Panc1 (cell line): ENCODE measurements around the gene RARRES2. TPM values are rescaled to one million over a fixed set of nuclear protein-coding genes. Genes with fewer than 3 reads are reported as not detected.

Source experiments
- ATAC-seq: fragments of 200-7000 bp; cut with Tn5 transposase; 2 replicates; pipeline ENCODE4 v1.9.1; 2020; ENCODE audit warnings: mild to moderate bottlenecking, moderate library complexity
- BruUV-seq: library from RNA; stranded (reverse); fragments of 400-500 nt; replicated peaks from 2 replicates; lab custom pipeline; 2021; lab: Mats Ljungman, UMichigan
- CTCF ChIA-PET: fragments of 300-600 bp; sonication (Branson Sonifier 250); formaldehyde crosslinking; loops from one replicate; lab custom pipeline; 2022; ENCODE audit warnings: antibody characterized with exemption; lab: Charles Lee
- POLR2A ChIA-PET: fragments of 300-600 bp; sonication (Branson Sonifier 250); formaldehyde crosslinking; loops from one replicate; lab custom pipeline; 2022; ENCODE audit warnings: antibody characterized with exemption; lab: Charles Lee
- DNase-seq: peaks from one replicate; pipeline ENCODE4 v3.0.0-alpha.2; 2010; ENCODE audit warnings: low read depth, low spot score
- H3K27ac ChIP-seq: 2 replicates; pipeline ENCODE4 v1.5.1; 2011; ENCODE audit warnings: mild to moderate bottlenecking, low read length, inconsistent platforms
- H3K27me3 ChIP-seq: fragments of 200-500 bp; sonication (Bioruptor generic); 2 replicates; pipeline ENCODE4 v1.6.0; 2014; ENCODE audit warnings: low read length, inconsistent platforms; ENCODE audit not compliant: control insufficient read depth, insufficient read depth
- H3K36me3 ChIP-seq: fragments of 200-500 bp; sonication (Bioruptor generic); 2 replicates; pipeline ENCODE4 v1.5.1; 2014; ENCODE audit warnings: inconsistent platforms, mild to moderate bottlenecking, low read length, moderate library complexity; ENCODE audit not compliant: control insufficient read depth, insufficient read depth
- H3K4me1 ChIP-seq: 2 replicates; pipeline ENCODE4 v1.5.1; 2011; ENCODE audit warnings: inconsistent platforms, mild to moderate bottlenecking, low read length, moderate library complexity; ENCODE audit not compliant: control insufficient read depth, insufficient read depth
- H3K4me3 ChIP-seq, 2 experiments: 2 replicates each; pipeline ENCODE4 v1.5.1; 2011 to 2012; ENCODE audit warnings: low read depth in 2 of 2, low read length in 2 of 2, mild to moderate bottlenecking in 2 of 2, inconsistent platforms in 1 of 2, moderate library complexity in 1 of 2
- H3K9me3 ChIP-seq: fragments of 200-500 bp; sonication (Bioruptor generic); 2 replicates; pipeline ENCODE4 v1.5.1; 2014; ENCODE audit warnings: low read depth, mild to moderate bottlenecking, inconsistent platforms, low read length, moderate library complexity; ENCODE audit not compliant: control insufficient read depth, insufficient read depth
- CTCF ChIP-seq: fragments of 450-650 bp; IDR thresholded peaks from 2 replicates; pipeline ENCODE4 v1.5.1; 2017; ENCODE audit warnings: mild to moderate bottlenecking
- POLR2AphosphoS5 ChIP-seq: IDR thresholded peaks from 2 replicates; pipeline ENCODE4 v1.6.1; 2012; ENCODE audit warnings: mild to moderate bottlenecking, low read depth, low read length, moderate library complexity
- SIN3A ChIP-seq: IDR thresholded peaks from 2 replicates; pipeline ENCODE4 v1.6.1; 2012; ENCODE audit warnings: low read depth, mild to moderate bottlenecking, low read length, moderate library complexity, borderline replicate concordance; ENCODE audit not compliant: insufficient read depth
- TCF7L2 ChIP-seq: IDR thresholded peaks from 2 replicates; pipeline ENCODE4 v1.6.1; 2011; ENCODE audit warnings: mild to moderate bottlenecking, low read depth, low read length, inconsistent platforms
- in situ Hi-C: cut with HindIII; loops from 2 replicates; pipeline ENCODE4 v1.10.0; 2016; ENCODE audit warnings: low sequenced_read_pairs, low pct_unique_long_range_greater_than_20kb
- intact Hi-C: fragments of 100-400 bp; cut with micrococcal nuclease; formaldehyde crosslinking; loops from one replicate; pipeline ENCODE4 v1.10.0; 2022; ENCODE audit not compliant: unreplicated experiment
- total RNA-seq: library from RNA; stranded (reverse); gene quantifications from one replicate; pipeline ENCODE4 v1.2.1, GENCODE V29; 2021; ENCODE audit not compliant: unreplicated experiment
- TF ChIP-seq, protein P1 (sequence below), 2 experiments: IDR thresholded peaks; 2 replicates each; pipeline ENCODE4 v1.6.1; 2011 to 2012; ENCODE audit warnings: low read depth in 2 of 2, control low read depth in 1 of 2, low read length in 1 of 2, mild to moderate bottlenecking in 1 of 2, moderate library complexity in 1 of 2; ENCODE audit not compliant: insufficient read depth in 1 of 2

The RARRES2 gene
- total RNA-seq, 1 experiment from 2014 or later = 1.1 TPM

GRCh38 chr7:150365194-150365593 lies 23.8 kb upstream of the RARRES2 start:
- BruUV-seq = no TSS peak
- intact Hi-C loops = no loop called here
- in situ Hi-C loops = no loop called here
- DNase-seq = no peak
- H3K9me3 ChIP-seq = no peaks in the 10 kb centered on the region
- H3K27me3 ChIP-seq = no peaks in the 10 kb centered on the region
- POLR2A ChIA-PET = no interaction called here
- H3K27ac ChIP-seq = no peak overlapping the region
- CTCF ChIA-PET = no interaction called here
- no peak for TF ChIP-seq POLR2AphosphoS5
- TF ChIP-seq, protein P1, sequence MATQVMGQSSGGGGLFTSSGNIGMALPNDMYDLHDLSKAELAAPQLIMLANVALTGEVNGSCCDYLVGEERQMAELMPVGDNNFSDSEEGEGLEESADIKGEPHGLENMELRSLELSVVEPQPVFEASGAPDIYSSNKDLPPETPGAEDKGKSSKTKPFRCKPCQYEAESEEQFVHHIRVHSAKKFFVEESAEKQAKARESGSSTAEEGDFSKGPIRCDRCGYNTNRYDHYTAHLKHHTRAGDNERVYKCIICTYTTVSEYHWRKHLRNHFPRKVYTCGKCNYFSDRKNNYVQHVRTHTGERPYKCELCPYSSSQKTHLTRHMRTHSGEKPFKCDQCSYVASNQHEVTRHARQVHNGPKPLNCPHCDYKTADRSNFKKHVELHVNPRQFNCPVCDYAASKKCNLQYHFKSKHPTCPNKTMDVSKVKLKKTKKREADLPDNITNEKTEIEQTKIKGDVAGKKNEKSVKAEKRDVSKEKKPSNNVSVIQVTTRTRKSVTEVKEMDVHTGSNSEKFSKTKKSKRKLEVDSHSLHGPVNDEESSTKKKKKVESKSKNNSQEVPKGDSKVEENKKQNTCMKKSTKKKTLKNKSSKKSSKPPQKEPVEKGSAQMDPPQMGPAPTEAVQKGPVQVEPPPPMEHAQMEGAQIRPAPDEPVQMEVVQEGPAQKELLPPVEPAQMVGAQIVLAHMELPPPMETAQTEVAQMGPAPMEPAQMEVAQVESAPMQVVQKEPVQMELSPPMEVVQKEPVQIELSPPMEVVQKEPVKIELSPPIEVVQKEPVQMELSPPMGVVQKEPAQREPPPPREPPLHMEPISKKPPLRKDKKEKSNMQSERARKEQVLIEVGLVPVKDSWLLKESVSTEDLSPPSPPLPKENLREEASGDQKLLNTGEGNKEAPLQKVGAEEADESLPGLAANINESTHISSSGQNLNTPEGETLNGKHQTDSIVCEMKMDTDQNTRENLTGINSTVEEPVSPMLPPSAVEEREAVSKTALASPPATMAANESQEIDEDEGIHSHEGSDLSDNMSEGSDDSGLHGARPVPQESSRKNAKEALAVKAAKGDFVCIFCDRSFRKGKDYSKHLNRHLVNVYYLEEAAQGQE (IDR thresholded peaks at IDR 0.05; ENCODE audit: insufficient read depth in 1 of 2, low read depth in 2 of 2, low read length in 1 of 2) = no peak
- no peak for TF ChIP-seq SIN3A
- no peak for TF ChIP-seq TCF7L2
- no peak for TF ChIP-seq CTCF
- no peak overlapping the region for H3K4me3 ChIP-seq
- ATAC-seq = no peak
- peaks cover 5% of the 10 kb centered on the region; the same call in 1 of the 2 replicates for H3K36me3 ChIP-seq
- peaks cover 27% of the 10 kb centered on the region for H3K4me1 ChIP-seq

- no peak for ATAC-seq
- POLR2A ChIA-PET = no interaction called here
- Histone ChIP-seq H3K9me3 (no peaks in the 10 kb centered on the region), H3K4me1 (peaks cover 22% of the 10 kb centered on the region), H3K27me3 (no peaks in the 10 kb centered on the region), H3K4me3 (no peak overlapping the region), H3K36me3 (no peaks in the 10 kb centered on the region), H3K27ac (peak overlapping the region; percentile 13; the same call in 1 of the 2 replicates)
- BruUV-seq = no TSS peak
- in situ Hi-C loops (no loop called here), intact Hi-C loops (no loop called here)
- TF ChIP-seq SIN3A = no peak
- no peak for TF ChIP-seq POLR2AphosphoS5
- TF ChIP-seq, protein P1 (IDR thresholded peaks at IDR 0.05; ENCODE audit: insufficient read depth in 1 of 2, low read depth in 2 of 2, low read length in 1 of 2) = no peak
- no peak for TF ChIP-seq TCF7L2
- TF ChIP-seq CTCF = no peak
- CTCF ChIA-PET = no interaction called here
- DNase-seq = no peak
Observed at GRCh38 chr7:150363872-150364271, 22.4 kb upstream of the RARRES2 start.
